ENCODE data around the gene PARP11.
"Not testable (repeated sequence)": the region's sequence is repeated elsewhere in the genome, so short reads cannot be mapped to it uniquely, and the experiment has no call there.

Gene PARP11

DNA sequence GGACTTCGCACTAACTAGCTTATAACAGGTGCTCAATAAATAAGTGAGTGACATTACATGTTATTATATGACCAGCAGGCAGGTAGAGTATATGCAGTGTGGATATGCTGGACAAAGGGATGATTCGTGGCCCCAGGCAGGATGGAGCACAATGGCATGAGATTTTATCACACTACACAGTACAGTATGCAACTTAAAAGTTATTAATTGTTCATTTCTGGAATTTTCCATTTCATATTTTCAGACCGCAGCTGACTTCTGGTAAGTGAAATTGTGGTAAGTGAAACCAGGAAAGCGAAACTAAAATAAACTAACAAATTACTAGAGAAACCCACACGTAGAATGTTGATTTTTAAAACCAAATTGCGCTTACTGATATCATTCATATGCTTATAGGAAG, 3.3 kb downstream of the PARP11 start:
- DNase-seq (ENCODE audit: extremely low read depth, insufficient read length) = peak; percentile 20
- Histone ChIP-seq H3K36me3 (ENCODE audit: control insufficient read depth, insufficient read depth, low read length) (no peaks in the 10 kb centered on the region), H3K27me3 (replicated peaks; ENCODE audit: control insufficient read depth, insufficient read depth, low read length) (no peaks in the 10 kb centered on the region), H3K4me3 (replicated peaks; ENCODE audit: low read depth, low read length) (peak overlapping the region; percentile 4; the same call in 1 of the 2 replicates)
- TF ChIP-seq, protein P1, sequence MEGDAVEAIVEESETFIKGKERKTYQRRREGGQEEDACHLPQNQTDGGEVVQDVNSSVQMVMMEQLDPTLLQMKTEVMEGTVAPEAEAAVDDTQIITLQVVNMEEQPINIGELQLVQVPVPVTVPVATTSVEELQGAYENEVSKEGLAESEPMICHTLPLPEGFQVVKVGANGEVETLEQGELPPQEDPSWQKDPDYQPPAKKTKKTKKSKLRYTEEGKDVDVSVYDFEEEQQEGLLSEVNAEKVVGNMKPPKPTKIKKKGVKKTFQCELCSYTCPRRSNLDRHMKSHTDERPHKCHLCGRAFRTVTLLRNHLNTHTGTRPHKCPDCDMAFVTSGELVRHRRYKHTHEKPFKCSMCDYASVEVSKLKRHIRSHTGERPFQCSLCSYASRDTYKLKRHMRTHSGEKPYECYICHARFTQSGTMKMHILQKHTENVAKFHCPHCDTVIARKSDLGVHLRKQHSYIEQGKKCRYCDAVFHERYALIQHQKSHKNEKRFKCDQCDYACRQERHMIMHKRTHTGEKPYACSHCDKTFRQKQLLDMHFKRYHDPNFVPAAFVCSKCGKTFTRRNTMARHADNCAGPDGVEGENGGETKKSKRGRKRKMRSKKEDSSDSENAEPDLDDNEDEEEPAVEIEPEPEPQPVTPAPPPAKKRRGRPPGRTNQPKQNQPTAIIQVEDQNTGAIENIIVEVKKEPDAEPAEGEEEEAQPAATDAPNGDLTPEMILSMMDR (IDR thresholded peaks at IDR 0.05; ENCODE audit: insufficient read depth, low read length, poor library complexity, severe bottlenecking) = no peak

DNA sequence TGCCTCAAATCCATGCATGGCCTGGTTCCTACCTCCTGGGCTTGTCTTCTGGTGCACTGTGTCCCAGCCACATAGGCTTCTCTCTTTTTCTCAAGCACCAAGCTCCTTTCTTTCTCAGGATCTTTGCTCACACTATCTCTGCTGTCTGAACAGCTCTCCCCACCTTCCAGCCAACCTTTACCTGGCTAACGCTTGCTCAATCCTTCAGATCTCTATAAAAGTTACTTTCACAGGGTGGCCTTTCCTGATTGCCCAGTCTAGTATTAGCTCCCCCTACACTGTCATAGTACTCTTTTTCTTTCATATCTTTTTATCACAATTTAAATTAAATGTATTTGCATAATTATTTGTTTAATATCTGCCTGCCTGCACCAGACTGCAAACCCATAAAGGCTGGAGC, 3.8 kb downstream of the PARP11 start:
- Histone ChIP-seq H3K27me3 (replicated peaks; ENCODE audit: control insufficient read depth, insufficient read depth, low read length) (no peaks in the 10 kb centered on the region), H3K36me3 (ENCODE audit: control insufficient read depth, insufficient read depth, low read length) (no peaks in the 10 kb centered on the region), H3K4me3 (replicated peaks; ENCODE audit: low read depth, low read length) (no peak overlapping the region)
- TF ChIP-seq, protein P1 (IDR thresholded peaks at IDR 0.05; ENCODE audit: insufficient read depth, low read length, poor library complexity, severe bottlenecking) = no peak
- no peak for DNase-seq (ENCODE audit: extremely low read depth, insufficient read length)

DNA sequence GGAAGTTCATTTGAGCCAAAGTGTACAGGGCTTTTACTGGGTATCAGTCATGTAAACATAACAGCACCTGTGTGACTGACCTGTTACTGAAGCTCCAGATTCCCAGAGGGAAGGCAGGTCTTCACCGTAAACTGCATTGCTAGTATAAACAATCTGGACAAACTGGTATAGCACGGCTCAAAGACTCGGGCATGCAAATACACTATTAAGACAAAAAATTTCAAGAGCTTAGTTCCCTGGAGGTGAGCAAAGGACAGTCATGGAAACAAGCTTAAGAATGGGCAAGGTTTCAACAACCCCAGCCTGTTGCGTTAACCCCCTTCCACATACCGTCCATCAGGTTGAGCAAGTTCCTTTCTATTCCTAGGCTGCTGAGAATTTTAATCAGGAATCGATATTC, 9.4 kb downstream of the PARP11 start:
- no peak for DNase-seq (ENCODE audit: extremely low read depth, insufficient read length)
- H3K36me3 ChIP-seq (ENCODE audit: control insufficient read depth, insufficient read depth, low read length) = no peaks in the 10 kb centered on the region; the same call in 1 of the 2 replicates
- no peaks in the 10 kb centered on the region for H3K27me3 ChIP-seq (replicated peaks; ENCODE audit: control insufficient read depth, insufficient read depth, low read length)

DNA sequence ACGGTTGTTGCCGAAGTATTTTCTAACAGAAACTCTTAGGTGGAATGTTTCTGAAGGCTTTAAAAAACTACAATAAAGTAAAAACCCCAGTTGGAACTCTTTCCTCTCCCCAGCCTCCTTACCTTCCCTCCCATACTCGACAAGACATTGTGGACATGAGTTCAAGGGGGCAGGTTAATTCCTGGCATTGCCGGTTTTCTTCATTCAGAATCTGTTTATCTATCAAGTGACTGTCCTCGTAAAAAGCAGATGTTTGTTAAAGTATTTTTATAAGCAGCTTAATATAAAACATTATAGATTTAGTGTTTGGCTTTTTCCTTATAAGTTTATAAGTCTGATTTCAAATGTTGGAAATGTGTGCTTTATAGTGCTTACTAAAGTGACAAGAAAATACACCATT, 30.7 kb downstream of the PARP11 start:
- DNase-seq (ENCODE audit: extremely low read depth, insufficient read length) = no peak
- TF ChIP-seq, protein P1 (IDR thresholded peaks at IDR 0.05; ENCODE audit: insufficient read depth, low read length, poor library complexity, severe bottlenecking) = no peak
- Histone ChIP-seq H3K36me3 (ENCODE audit: control insufficient read depth, insufficient read depth, low read length) (no peaks in the 10 kb centered on the region), H3K4me3 (replicated peaks; ENCODE audit: low read depth, low read length) (no peak overlapping the region), H3K27me3 (replicated peaks; ENCODE audit: control insufficient read depth, insufficient read depth, low read length) (no peaks in the 10 kb centered on the region)

More for the DNA sequence above, 9.4 kb downstream of the PARP11 start:
- TF ChIP-seq, protein P1 (IDR thresholded peaks at IDR 0.05; ENCODE audit: insufficient read depth, low read length, poor library complexity, severe bottlenecking) = no peak
- H3K4me3 ChIP-seq (replicated peaks; ENCODE audit: low read depth, low read length) = no peak overlapping the region

DNA sequence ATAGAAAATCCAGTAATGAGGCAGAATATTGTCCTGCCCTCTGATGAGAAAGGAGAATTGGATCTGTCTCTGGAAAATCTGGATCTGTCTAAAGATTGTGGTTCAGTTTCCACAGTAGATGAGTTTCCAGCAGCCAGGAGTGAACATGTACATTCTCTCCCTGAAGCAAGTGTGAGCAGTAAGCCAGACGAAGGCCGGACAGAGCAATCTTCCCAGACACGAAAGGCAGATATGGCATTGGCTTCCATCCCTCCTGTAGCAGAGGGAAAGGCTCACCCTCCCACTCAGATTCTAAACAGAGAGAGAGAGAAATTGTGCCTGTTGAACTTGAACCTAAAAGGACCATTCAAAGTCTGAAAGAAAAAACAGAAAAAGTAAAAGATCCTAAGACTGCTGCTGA, 31.4 kb downstream of the PARP11 start:
- Histone ChIP-seq H3K4me3 (replicated peaks; ENCODE audit: low read depth, low read length) (no peak overlapping the region), H3K27me3 (replicated peaks; ENCODE audit: control insufficient read depth, insufficient read depth, low read length) (no peaks in the 10 kb centered on the region), H3K36me3 (ENCODE audit: control insufficient read depth, insufficient read depth, low read length) (no peaks in the 10 kb centered on the region)
- DNase-seq (ENCODE audit: extremely low read depth, insufficient read length) = no peak
- TF ChIP-seq, protein P1 (IDR thresholded peaks at IDR 0.05; ENCODE audit: insufficient read depth, low read length, poor library complexity, severe bottlenecking) = no peak

DNA sequence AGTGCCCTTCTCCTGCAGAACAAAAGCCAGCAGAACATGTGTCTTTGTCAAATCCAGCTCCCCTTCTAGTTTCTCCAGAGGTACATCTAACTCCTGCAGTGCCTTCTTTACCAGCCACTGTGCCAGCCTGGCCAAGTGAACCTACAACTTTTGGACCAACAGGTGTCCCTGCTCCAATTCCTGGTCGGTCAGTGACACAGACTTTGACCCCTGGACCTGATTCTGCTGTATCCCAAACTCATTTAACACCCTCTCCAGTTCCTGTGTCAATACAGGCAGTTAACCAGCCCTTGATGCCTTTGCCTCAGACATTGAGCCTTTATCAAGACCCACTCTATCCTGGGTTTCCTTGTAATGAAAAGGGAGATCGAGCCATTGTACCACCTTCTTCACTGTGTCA, 32.4 kb downstream of the PARP11 start:
- DNase-seq (ENCODE audit: extremely low read depth, insufficient read length); H3K27me3 ChIP-seq (replicated peaks; ENCODE audit: control insufficient read depth, insufficient read depth, low read length); H3K4me3 ChIP-seq (replicated peaks; ENCODE audit: low read depth, low read length); H3K36me3 ChIP-seq (ENCODE audit: control insufficient read depth, insufficient read depth, low read length): not testable (repeated sequence)

DNA sequence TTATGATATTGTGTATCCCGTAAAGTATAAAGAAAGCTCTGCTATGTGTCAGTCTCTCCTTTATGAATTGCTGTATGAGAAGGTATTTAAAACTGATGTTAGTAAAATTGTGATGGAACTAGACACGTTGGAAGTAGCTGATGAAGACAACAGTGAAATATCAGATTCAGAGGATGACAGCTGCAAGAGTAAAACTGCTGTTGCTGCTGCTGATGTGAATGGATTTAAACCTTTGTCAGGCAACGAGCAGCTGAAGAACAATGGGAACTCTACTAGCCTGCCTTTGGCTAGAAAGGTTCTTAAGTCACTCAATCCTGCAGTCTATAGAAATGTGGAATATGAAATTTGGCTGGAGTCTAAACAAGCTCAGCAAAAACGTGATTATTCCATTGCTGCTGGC, 33.5 kb downstream of the PARP11 start:
- not testable (repeated sequence) for H3K27me3 ChIP-seq (replicated peaks; ENCODE audit: control insufficient read depth, insufficient read depth, low read length); H3K4me3 ChIP-seq (replicated peaks; ENCODE audit: low read depth, low read length); DNase-seq (ENCODE audit: extremely low read depth, insufficient read length); H3K36me3 ChIP-seq (ENCODE audit: control insufficient read depth, insufficient read depth, low read length)
